ENCODE measurements around the gene GP5. TPM values are rescaled to one million over a fixed set of nuclear protein-coding genes. Genes with fewer than 3 reads are reported as not detected.

GP5 gene
- total RNA-seq, 3 donors from 2014 or later = 0.16 TPM; not detected in 2

DNA sequence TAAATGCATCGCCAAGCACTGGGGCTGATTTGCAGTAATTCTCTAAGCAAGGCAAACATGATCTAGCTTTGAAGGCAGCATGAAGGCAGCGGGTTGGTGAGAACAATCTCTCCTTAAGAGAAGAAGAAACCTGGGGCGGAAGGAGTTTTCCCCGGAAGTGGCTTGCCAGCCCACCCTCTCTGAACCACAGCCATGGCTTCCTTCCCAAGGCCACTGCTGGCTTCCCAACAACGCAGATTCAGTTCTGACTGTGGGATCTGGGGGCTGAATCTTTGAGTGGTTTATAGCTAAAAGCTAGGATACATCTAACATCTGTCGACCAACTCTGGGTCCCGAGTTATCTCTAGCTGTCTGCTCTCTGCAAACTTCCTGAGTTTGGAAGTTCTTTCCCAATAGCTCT lies 43.7 kb downstream of the GP5 start:
- H3K9me3 ChIP-seq = no peaks in the 10 kb centered on the region
- H3K27me3 ChIP-seq = no peaks in the 10 kb centered on the region
- intact Hi-C loops (cut with DNase I; ENCODE audit: low total_unique reads) = no loop called here
- H3K36me3 ChIP-seq = no peaks in the 10 kb centered on the region
- H3K4me1 ChIP-seq = no peaks in the 10 kb centered on the region
- no peak for DNase-seq (ENCODE audit: low spot score in 2 of 2)
- H3K4me3 ChIP-seq = no peak overlapping the region
- TF ChIP-seq, protein P1, sequence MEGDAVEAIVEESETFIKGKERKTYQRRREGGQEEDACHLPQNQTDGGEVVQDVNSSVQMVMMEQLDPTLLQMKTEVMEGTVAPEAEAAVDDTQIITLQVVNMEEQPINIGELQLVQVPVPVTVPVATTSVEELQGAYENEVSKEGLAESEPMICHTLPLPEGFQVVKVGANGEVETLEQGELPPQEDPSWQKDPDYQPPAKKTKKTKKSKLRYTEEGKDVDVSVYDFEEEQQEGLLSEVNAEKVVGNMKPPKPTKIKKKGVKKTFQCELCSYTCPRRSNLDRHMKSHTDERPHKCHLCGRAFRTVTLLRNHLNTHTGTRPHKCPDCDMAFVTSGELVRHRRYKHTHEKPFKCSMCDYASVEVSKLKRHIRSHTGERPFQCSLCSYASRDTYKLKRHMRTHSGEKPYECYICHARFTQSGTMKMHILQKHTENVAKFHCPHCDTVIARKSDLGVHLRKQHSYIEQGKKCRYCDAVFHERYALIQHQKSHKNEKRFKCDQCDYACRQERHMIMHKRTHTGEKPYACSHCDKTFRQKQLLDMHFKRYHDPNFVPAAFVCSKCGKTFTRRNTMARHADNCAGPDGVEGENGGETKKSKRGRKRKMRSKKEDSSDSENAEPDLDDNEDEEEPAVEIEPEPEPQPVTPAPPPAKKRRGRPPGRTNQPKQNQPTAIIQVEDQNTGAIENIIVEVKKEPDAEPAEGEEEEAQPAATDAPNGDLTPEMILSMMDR (IDR thresholded peaks at IDR 0.05) = no peak
- TF ChIP-seq POLR2A (IDR thresholded peaks at IDR 0.05) (no peak), POLR2AphosphoS5 (IDR thresholded peaks at IDR 0.05) (no peak)
- no peak overlapping the region for H3K27ac ChIP-seq

DNA sequence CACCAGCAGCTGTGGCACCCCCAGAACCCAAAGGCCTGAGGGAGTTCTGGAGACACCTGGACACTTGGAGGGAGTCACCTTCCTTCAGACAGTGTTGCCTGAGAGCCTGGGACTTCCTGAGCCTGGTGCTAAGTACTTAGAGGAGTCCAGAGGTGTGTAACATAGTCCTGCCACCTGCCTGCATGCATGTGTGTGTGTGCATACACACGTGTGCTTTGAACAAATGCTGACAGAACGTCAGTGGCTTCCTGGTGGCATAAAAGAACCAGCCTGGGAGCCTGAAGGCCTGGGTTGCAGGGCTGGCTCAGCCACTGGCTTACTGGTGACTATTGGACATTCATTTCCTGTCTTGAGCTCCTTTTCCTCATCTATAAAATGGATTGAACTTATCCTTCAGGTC lies 44.8 kb downstream of the GP5 start:
- intact Hi-C loops (cut with DNase I; ENCODE audit: low total_unique reads) = no loop called here
- no peak for DNase-seq (ENCODE audit: low spot score in 2 of 2)
- H3K36me3 ChIP-seq = no peaks in the 10 kb centered on the region
- TF ChIP-seq POLR2A (IDR thresholded peaks at IDR 0.05) (no peak), POLR2AphosphoS5 (IDR thresholded peaks at IDR 0.05) (no peak)
- TF ChIP-seq, protein P1 (IDR thresholded peaks at IDR 0.05) = no peak
- H3K27me3 ChIP-seq = no peaks in the 10 kb centered on the region
- H3K27ac ChIP-seq = no peak overlapping the region
- no peaks in the 10 kb centered on the region for H3K9me3 ChIP-seq
- no peaks in the 10 kb centered on the region for H3K4me1 ChIP-seq
- no peak overlapping the region for H3K4me3 ChIP-seq

DNA sequence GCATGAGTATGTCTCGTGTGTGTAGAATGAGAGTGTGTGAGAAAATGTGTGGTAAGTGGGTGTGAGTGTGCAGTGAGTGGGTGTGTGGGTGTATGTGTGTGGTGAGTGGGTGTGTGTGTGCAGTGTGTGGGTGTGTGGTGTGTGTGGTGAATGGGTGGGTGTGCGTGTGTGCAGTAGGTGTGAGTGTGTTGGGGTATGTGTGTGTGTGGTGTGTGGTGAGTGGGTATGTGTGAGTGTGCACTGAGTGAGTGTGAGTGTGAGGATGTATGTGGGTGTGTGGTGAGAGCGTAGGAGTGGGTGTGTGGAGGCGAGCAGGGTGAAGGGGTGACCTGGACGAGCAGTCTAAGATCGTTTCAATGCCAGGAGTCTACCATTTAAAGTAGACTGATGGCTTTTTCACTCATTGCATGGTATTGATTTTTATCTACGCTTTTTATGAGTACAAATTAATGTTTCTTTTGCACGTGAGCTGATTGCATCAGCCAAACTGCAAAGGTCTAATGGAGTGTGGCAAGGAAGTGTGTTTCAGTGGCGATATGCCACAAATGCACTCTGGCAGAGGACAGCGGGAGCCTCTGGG lies 46.3 kb downstream of the GP5 start:
- Histone ChIP-seq H3K9me3 (no peaks in the 10 kb centered on the region), H3K4me1 (no peaks in the 10 kb centered on the region), H3K27me3 (no peaks in the 10 kb centered on the region), H3K27ac (no peak overlapping the region), H3K36me3 (no peaks in the 10 kb centered on the region), H3K4me3 (no peak overlapping the region)
- no peak for DNase-seq (ENCODE audit: low spot score in 2 of 2)
- TF ChIP-seq, protein P1 (IDR thresholded peaks at IDR 0.05) = no peak
- intact Hi-C loops (cut with DNase I; ENCODE audit: low total_unique reads) = no loop called here

DNA sequence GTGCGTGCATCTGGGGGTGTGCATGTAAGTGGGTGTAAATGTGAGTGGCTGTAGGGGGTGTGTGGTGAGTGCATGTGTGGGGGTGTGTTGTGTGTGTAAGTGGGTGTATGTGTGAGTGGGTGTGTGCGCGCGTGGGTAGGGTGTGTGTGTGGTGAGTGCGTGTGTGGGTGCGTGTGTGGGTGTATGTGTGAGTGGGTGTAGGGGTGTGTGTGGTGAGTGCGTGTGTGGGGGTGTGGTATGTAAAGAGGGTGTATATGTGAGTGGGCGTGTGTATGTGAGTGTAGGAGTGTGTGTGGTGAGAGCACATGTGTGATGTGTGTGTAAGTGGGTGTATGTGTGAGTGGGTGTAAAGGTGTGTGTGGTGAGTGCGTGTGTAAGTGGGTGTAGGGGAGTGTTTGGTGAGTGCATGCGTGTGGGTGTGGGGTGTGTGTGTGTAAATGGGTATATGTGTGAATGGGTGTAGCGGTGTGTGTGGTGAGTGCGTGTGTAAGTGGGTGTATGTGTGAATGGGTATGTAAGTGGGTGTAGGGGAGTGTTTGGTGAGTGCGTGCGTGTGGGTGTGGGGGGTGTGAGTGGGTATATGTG lies 47.0 kb downstream of the GP5 start:
- DNase-seq (ENCODE audit: low spot score in 2 of 2) = no peak
- TF ChIP-seq POLR2AphosphoS5 (IDR thresholded peaks at IDR 0.05) (no peak), POLR2A (IDR thresholded peaks at IDR 0.05) (no peak)
- TF ChIP-seq, protein P1 (IDR thresholded peaks at IDR 0.05) = no peak
- Histone ChIP-seq H3K27ac (no peak overlapping the region), H3K27me3 (no peaks in the 10 kb centered on the region), H3K4me1 (no peaks in the 10 kb centered on the region), H3K4me3 (no peak overlapping the region), H3K36me3 (no peaks in the 10 kb centered on the region), H3K9me3 (no peaks in the 10 kb centered on the region)
- intact Hi-C loops (cut with DNase I; ENCODE audit: low total_unique reads) = no loop called here

DNA sequence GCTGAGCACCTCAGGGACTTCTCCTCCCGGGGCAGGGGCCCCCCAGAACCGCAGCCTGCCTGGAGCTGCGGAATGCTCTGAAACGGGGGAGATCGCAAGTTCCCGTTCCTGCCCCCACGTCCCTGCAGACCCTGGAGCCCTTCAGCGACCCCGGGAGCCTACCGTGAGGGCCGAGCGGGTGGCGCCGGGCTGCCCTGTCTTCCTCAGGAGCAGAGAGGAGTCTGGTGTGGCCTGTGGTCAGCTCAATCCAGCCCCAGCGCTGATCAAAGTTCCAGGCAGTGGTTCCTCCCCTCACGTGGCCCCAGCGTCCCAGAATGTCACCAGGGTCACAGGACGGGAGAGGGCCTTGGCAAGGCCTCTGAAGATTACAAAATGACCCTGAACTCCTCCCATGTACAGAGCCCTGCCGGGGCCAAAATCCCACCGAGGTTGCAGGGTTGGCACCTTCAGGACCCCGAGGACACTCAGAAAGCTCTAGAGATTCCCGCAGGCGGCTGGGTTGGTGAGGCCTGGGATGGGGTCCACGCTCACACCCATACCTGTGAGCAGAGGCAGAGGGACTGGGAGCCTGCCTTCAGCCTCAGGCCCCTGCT lies 47.9 kb downstream of the GP5 start, which contains the start of gene CPN2:
CPN2 (minus strand) TSS at position 249 of the 593 bp plus-strand sequence. CDS start 8,626 bp downstream, outside the sequence.
- no peaks in the 10 kb centered on the region for H3K27me3 ChIP-seq
- no peaks in the 10 kb centered on the region for H3K4me1 ChIP-seq
- TF ChIP-seq POLR2A (IDR thresholded peaks at IDR 0.05) (no peak), POLR2AphosphoS5 (IDR thresholded peaks at IDR 0.05) (no peak)
- TF ChIP-seq, protein P1 (IDR thresholded peaks at IDR 0.05) = no peak
- no peak within 1 kb of the TSS for H3K4me3 ChIP-seq
- H3K27ac ChIP-seq = no peak within 1 kb of the TSS
- no peaks in the 10 kb centered on the region for H3K9me3 ChIP-seq
- H3K36me3 ChIP-seq = no peaks in the 10 kb centered on the region
- intact Hi-C loops (cut with DNase I; ENCODE audit: low total_unique reads) = no loop called here
- no peak for DNase-seq (ENCODE audit: low spot score in 2 of 2)

Measured in breast epithelium (tissue), 4 donors.